Measurements from ENCODE around the gene SFRP5. TPM values are rescaled to one million over a fixed set of nuclear protein-coding genes. Genes with fewer than 3 reads are reported as not detected.

SFRP5 gene
- total RNA-seq, 1 experiment from 2014 or later, result 3.5 TPM

DNA sequence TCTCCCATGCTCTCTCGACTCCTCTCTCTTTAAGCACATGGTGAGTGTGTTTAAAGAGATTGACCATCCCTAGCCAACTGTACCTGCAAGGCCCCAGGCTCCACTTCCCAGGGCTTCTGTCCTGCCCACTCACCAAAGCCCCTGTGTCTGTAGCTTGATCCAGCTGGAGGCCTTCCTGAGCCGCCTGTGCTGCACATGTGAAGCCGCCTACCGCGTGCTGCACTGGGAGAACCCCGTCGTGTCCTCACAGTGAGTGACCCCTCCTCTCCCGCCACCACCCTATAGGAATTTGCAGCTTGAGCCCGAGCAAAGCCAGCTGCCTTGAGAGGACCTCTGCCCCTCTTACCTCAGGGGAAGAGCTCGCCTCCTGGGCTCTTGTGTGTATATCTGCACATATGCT, 23.7 kb downstream of the SFRP5 start (continued):
- TF ChIP-seq, protein P1, sequence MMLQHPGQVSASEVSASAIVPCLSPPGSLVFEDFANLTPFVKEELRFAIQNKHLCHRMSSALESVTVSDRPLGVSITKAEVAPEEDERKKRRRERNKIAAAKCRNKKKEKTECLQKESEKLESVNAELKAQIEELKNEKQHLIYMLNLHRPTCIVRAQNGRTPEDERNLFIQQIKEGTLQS (CRISPR knock-in tag; conservative IDR thresholded peaks at IDR 0.05), result no peak
- TF ChIP-seq SMAD3 (CRISPR knock-in tag; IDR thresholded peaks at IDR 0.05; ENCODE audit: borderline replicate concordance), result no peak
- TF ChIP-seq SMAD4 (CRISPR knock-in tag; IDR thresholded peaks at IDR 0.05), result no peak
- TF ChIP-seq FOXJ3 (CRISPR knock-in tag; IDR thresholded peaks at IDR 0.05; ENCODE audit: borderline replicate concordance), result no peak
- no peak for TF ChIP-seq NFE2L1 (CRISPR knock-in tag; IDR thresholded peaks at IDR 0.05)
- no peak for TF ChIP-seq FOXP1 (CRISPR knock-in tag; IDR thresholded peaks at IDR 0.05; ENCODE audit: borderline replicate concordance)

DNA sequence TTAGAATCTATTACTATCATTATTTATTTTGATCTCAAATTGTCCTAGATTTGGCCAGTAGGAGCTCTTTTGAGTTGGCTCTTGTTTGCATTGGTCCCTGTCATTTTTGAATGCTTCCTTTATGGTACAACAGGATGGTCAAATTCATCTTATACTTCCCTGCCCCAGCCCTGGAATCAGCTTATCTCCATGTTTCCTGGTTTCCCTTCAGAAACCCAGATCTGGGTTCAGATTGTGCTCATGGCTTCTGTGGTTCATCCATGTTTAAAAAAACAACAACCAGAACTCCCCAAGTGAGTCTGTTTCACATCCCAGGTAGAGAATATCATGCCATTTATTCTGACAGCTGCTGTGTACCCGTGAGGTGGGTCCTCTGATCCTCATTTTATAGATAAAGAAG, 24.2 kb downstream of the SFRP5 start:
- ATAC-seq (no peak), DNase-seq (ENCODE audit: low spot score) (no peak)
- Mint-ChIP-seq H3K9me3 (no peaks in the 10 kb centered on the region), H3K27ac (no peak overlapping the region), H3K4me3 (no peak overlapping the region), H3K4me1 (no peaks in the 10 kb centered on the region), H3K36me3 (peaks cover 47% of the 10 kb centered on the region), H3K27me3 (ENCODE audit: low read depth) (no peaks in the 10 kb centered on the region)
- TF ChIP-seq ZNF396 (CRISPR knock-in tag; IDR thresholded peaks at IDR 0.05; ENCODE audit: borderline replicate concordance) (no peak), ETV6 (CRISPR knock-in tag; IDR thresholded peaks at IDR 0.05) (no peak), ZNF423 (CRISPR knock-in tag; IDR thresholded peaks at IDR 0.05) (no peak), NR2C2 (CRISPR knock-in tag; IDR thresholded peaks at IDR 0.05) (no peak), CREM (CRISPR knock-in tag; IDR thresholded peaks at IDR 0.05) (no peak), PRRX2 (CRISPR knock-in tag; IDR thresholded peaks at IDR 0.05) (no peak)
- TF ChIP-seq, protein P2, sequence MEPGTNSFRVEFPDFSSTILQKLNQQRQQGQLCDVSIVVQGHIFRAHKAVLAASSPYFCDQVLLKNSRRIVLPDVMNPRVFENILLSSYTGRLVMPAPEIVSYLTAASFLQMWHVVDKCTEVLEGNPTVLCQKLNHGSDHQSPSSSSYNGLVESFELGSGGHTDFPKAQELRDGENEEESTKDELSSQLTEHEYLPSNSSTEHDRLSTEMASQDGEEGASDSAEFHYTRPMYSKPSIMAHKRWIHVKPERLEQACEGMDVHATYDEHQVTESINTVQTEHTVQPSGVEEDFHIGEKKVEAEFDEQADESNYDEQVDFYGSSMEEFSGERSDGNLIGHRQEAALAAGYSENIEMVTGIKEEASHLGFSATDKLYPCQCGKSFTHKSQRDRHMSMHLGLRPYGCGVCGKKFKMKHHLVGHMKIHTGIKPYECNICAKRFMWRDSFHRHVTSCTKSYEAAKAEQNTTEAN (CRISPR knock-in tag; IDR thresholded peaks at IDR 0.05), result no peak
- TF ChIP-seq, protein P3, sequence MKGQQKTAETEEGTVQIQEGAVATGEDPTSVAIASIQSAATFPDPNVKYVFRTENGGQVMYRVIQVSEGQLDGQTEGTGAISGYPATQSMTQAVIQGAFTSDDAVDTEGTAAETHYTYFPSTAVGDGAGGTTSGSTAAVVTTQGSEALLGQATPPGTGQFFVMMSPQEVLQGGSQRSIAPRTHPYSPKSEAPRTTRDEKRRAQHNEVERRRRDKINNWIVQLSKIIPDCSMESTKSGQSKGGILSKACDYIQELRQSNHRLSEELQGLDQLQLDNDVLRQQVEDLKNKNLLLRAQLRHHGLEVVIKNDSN (CRISPR knock-in tag; IDR thresholded peaks at IDR 0.05), result no peak
- TF ChIP-seq, protein P4, sequence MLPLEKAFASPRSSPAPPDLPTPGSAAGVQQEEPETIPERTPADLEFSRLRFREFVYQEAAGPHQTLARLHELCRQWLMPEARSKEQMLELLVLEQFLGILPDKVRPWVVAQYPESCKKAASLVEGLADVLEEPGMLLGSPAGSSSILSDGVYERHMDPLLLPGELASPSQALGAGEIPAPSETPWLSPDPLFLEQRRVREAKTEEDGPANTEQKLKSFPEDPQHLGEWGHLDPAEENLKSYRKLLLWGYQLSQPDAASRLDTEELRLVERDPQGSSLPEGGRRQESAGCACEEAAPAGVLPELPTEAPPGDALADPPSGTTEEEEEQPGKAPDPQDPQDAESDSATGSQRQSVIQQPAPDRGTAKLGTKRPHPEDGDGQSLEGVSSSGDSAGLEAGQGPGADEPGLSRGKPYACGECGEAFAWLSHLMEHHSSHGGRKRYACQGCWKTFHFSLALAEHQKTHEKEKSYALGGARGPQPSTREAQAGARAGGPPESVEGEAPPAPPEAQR (CRISPR knock-in tag; IDR thresholded peaks at IDR 0.05), result no peak
- TF ChIP-seq, protein P5, sequence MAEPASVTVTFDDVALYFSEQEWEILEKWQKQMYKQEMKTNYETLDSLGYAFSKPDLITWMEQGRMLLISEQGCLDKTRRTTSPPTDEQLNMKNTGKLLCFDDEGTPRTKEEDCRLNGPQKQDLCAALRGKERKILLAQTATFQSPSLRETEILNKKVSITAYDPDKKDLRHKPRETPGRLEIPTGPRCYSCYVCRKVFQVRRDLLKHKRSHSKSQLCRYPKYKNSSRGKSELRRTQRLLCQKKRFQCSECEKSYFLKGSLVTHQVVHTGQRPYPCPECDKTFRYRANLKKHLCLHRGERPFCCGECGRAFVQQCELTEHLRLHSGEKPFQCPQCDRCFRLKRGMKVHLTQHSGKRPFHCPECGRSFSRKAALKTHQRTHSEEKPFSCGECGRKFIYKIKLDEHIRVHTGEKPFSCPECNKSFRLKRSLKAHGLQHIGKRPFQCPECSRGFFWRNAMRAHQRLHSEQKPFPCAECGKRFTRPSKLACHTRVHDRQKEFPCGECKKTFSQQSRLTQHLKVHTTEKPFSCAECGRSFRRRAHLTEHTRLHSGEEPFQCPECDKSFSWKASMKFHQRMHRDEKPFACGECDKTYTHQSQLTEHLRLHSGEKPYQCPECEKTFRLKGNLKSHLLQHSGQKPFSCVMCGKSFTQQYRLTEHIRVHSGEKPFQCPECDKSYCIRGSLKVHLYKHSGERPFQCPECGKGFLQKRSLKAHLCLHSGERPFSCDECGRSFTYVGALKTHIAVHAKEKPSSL (CRISPR knock-in tag; conservative IDR thresholded peaks at IDR 0.05), result no peak
- TF ChIP-seq, protein P6, sequence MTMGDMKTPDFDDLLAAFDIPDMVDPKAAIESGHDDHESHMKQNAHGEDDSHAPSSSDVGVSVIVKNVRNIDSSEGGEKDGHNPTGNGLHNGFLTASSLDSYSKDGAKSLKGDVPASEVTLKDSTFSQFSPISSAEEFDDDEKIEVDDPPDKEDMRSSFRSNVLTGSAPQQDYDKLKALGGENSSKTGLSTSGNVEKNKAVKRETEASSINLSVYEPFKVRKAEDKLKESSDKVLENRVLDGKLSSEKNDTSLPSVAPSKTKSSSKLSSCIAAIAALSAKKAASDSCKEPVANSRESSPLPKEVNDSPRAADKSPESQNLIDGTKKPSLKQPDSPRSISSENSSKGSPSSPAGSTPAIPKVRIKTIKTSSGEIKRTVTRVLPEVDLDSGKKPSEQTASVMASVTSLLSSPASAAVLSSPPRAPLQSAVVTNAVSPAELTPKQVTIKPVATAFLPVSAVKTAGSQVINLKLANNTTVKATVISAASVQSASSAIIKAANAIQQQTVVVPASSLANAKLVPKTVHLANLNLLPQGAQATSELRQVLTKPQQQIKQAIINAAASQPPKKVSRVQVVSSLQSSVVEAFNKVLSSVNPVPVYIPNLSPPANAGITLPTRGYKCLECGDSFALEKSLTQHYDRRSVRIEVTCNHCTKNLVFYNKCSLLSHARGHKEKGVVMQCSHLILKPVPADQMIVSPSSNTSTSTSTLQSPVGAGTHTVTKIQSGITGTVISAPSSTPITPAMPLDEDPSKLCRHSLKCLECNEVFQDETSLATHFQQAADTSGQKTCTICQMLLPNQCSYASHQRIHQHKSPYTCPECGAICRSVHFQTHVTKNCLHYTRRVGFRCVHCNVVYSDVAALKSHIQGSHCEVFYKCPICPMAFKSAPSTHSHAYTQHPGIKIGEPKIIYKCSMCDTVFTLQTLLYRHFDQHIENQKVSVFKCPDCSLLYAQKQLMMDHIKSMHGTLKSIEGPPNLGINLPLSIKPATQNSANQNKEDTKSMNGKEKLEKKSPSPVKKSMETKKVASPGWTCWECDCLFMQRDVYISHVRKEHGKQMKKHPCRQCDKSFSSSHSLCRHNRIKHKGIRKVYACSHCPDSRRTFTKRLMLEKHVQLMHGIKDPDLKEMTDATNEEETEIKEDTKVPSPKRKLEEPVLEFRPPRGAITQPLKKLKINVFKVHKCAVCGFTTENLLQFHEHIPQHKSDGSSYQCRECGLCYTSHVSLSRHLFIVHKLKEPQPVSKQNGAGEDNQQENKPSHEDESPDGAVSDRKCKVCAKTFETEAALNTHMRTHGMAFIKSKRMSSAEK (CRISPR knock-in tag; IDR thresholded peaks at IDR 0.05; ENCODE audit: borderline replicate concordance), result no peak
- ChIA-PET POLR2A (no interaction called here), CTCF (interaction anchor here (1.6 kb wide), 1 partner anchor 38 kb away, joined by 6 read pairs; no protein-coding TSS in a partner anchor)
